ENCODE measurements around the gene CLCNKB. TPM values are rescaled to one million over a fixed set of nuclear protein-coding genes. Genes with fewer than 3 reads are reported as not detected.
A peak's percentile ranks its signal among the peaks of the same experiment; 100 is the strongest.

The CLCNKB gene
- total and polyA plus RNA-seq, 3 donors from 2014 or later: 2.3 to 4.2 (median 3.7) TPM

DNA sequence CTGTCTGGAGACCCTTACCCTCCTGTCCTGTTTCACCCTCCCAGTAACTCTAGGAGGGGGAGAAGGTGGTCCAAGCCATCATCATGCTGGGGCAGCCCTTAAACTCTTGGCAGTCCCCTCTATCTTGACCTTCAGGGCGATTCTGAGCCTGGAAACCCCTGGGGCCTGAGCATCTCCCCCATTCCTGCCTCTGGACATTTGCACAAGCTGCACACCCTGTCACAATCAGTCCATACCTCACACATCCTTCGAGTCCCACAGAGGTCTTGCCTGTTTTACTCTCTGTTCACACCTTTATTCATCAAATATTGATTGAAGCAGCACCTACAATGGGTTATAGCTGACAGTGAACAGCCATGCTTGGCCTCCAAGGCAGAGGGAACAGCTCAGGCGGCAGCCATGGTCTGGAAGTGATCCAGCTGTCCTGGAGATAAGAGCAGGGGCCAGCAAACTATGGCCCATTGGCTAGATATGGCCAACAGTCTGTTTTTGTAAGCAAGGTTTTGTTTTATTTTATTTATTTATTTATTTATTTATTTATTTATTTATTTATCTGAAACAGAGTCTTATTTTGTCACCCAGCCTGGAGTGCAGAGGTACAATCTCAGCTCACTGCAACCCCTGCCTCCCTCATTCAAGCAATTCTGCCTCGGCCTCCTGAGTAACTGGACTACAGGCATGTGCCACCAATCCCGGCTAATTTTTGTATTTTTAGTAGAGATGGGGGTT is 37.0 kb downstream of the CLCNKB start:
- no peak for TF ChIP-seq POLR2A (IDR thresholded peaks at IDR 0.05)
- TF ChIP-seq, protein P1, sequence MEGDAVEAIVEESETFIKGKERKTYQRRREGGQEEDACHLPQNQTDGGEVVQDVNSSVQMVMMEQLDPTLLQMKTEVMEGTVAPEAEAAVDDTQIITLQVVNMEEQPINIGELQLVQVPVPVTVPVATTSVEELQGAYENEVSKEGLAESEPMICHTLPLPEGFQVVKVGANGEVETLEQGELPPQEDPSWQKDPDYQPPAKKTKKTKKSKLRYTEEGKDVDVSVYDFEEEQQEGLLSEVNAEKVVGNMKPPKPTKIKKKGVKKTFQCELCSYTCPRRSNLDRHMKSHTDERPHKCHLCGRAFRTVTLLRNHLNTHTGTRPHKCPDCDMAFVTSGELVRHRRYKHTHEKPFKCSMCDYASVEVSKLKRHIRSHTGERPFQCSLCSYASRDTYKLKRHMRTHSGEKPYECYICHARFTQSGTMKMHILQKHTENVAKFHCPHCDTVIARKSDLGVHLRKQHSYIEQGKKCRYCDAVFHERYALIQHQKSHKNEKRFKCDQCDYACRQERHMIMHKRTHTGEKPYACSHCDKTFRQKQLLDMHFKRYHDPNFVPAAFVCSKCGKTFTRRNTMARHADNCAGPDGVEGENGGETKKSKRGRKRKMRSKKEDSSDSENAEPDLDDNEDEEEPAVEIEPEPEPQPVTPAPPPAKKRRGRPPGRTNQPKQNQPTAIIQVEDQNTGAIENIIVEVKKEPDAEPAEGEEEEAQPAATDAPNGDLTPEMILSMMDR (IDR thresholded peaks at IDR 0.05): no peak
- Histone ChIP-seq H3K9me3 (no peaks in the 10 kb centered on the region), H3K27ac (no peak overlapping the region), H3K4me1 (peaks cover 9% of the 10 kb centered on the region), H3K36me3 (ENCODE audit: low read depth, missing control alignments) (no peaks in the 10 kb centered on the region), H3K27me3 (no peaks in the 10 kb centered on the region), H3K4me3 (no peak overlapping the region)
- 79 to 86% methylated on average over 5 of the region's 5 CpGs for WGBS, 2 donors
- intact Hi-C loops (cut with DNase I; ENCODE audit: low total_unique reads): loop anchor here (2.0 to 10.0 kb wide), 2 partner anchors 102 to 164 kb away; no protein-coding TSS in a partner anchor
- peak; percentile 60 for DNase-seq

DNA sequence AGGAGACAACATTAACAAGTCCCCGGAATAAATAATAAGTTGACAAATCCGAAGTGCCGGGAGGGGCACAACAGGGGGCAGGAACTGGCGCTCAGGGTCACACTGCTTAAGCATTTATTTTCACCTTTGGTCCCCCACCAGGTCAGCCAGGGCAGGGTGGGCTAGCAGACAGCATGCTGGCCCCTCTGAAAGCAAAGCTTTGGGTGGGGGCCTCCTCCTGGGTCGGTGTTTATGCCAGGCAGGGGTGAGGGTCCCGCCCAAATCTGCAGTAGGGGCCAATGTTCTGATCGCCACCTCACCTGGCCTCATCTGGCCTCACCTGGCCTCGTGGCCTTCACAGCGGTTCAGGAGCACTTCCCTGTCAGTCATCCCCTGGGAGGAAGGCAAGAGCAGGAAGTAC is 38.1 kb downstream of the CLCNKB start:
- TF ChIP-seq, protein P1 (IDR thresholded peaks at IDR 0.05): no peak
- TF ChIP-seq POLR2A (IDR thresholded peaks at IDR 0.05): no peak
- DNase-seq: no peak
- H3K4me3 ChIP-seq: no peak overlapping the region
- no peaks in the 10 kb centered on the region for H3K36me3 ChIP-seq (ENCODE audit: low read depth, missing control alignments)
- H3K4me1 ChIP-seq: peaks cover 9% of the 10 kb centered on the region
- H3K27ac ChIP-seq: no peak overlapping the region
- H3K27me3 ChIP-seq: no peaks in the 10 kb centered on the region
- intact Hi-C loops (cut with DNase I; ENCODE audit: low total_unique reads): loop anchor here (2.0 to 10.0 kb wide), 2 partner anchors 101 to 163 kb away; no protein-coding TSS in a partner anchor
- WGBS, 2 donors: 85 to 87% methylated on average over 6 to 9 of the region's 9 CpGs
- H3K9me3 ChIP-seq: no peaks in the 10 kb centered on the region

DNA sequence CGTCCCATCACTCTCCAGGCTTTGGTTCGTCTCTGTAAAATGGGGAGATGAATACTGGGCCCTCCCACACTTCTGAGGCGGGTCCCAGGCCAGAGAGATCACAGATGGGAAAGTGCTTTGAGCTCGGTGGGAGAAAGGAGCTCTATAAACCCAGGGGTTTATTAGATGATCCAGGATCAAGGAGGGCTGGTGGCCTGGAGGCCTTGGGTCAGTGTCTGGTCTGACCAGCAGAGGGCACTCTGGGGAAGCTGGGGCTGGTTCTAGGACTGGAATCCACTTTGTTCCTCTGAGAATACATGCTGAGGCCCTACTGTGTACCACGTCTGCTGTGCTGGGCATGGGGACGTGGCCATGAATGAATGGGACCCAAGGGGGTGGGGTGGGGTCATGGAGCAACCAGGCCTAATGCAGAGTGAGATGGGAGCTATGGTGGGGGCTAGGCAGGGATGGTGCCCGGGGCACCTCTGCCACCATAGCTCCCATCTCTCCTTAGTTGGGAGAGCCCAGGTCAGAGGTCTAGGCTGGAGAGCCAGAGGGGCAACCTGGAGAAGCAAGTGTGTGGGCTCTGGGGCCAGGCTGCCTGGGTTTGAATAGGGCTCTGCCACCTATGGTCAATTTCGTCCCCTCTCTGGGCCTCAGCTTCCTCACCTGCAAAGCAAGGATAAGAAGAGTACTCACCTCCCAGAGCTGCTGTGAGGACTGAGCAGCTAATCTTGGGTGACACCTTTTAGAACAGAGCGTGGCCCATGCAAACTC is 38.9 kb downstream of the CLCNKB start:
- no peaks in the 10 kb centered on the region for H3K27me3 ChIP-seq
- intact Hi-C loops (cut with DNase I; ENCODE audit: low total_unique reads): loop anchor here (10.0 kb wide), 1 partner anchor 162 kb away; no protein-coding TSS in a partner anchor
- no peaks in the 10 kb centered on the region for H3K9me3 ChIP-seq
- H3K36me3 ChIP-seq (ENCODE audit: low read depth, missing control alignments): no peaks in the 10 kb centered on the region
- H3K27ac ChIP-seq: no peak overlapping the region
- DNase-seq: peak; percentile 78
- no peak for TF ChIP-seq POLR2A (IDR thresholded peaks at IDR 0.05)
- TF ChIP-seq, protein P1 (IDR thresholded peaks at IDR 0.05): peak; percentile 63 to 76 (median 76)
- peaks cover 9% of the 10 kb centered on the region for H3K4me1 ChIP-seq
- H3K4me3 ChIP-seq: no peak overlapping the region
- 83 to 86% methylated on average over 9 of the region's 9 CpGs for WGBS, 2 donors

DNA sequence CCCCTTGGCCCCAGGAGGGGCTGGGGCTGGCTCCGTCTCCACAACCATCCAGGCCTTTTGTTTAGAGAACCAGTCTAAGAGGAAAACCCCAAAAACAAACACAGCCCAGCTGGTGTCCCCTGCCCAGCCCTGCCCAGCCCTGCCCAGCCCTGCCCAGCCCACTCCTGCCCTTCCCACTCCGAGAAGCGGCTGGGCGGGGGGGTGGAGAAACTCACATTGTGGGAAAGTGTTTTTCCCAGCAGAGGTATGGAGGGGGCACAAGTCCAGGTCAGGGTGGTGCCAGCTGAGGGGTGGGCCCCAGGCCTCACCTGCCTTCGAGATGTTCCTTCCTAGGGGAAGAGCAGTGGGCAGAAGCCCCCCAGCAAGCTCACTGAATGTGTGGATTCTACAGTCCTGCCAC is 39.9 kb downstream of the CLCNKB start:
- Histone ChIP-seq H3K9me3 (no peaks in the 10 kb centered on the region), H3K27ac (no peak overlapping the region), H3K27me3 (no peaks in the 10 kb centered on the region), H3K36me3 (ENCODE audit: low read depth, missing control alignments) (no peaks in the 10 kb centered on the region), H3K4me1 (peaks cover 9% of the 10 kb centered on the region), H3K4me3 (no peak overlapping the region)
- 94 to 97% methylated on average over 3 to 5 of the region's 5 CpGs for WGBS, 2 donors
- intact Hi-C loops (cut with DNase I; ENCODE audit: low total_unique reads): loop anchor here (10.0 kb wide), 1 partner anchor 161 kb away; no protein-coding TSS in a partner anchor
- no peak for DNase-seq
- TF ChIP-seq POLR2A (IDR thresholded peaks at IDR 0.05): no peak
- TF ChIP-seq, protein P1 (IDR thresholded peaks at IDR 0.05): no peak

Measured in testis (tissue), 3 donors.